HG02981 (cell line): ENCODE results near the gene C1R.
"Not testable (repeated sequence)": the region's sequence is repeated elsewhere in the genome, so short reads cannot be mapped to it uniquely, and the experiment has no call there.

Source experiments
- ATAC-seq: cut with Tn5 transposase; IDR thresholded peaks from one replicate; pipeline ENCODE4 v1.9.1; 2021; ENCODE audit warnings: mild to moderate bottlenecking, moderate library complexity; ENCODE audit not compliant: unreplicated experiment

C1R gene

DNA sequence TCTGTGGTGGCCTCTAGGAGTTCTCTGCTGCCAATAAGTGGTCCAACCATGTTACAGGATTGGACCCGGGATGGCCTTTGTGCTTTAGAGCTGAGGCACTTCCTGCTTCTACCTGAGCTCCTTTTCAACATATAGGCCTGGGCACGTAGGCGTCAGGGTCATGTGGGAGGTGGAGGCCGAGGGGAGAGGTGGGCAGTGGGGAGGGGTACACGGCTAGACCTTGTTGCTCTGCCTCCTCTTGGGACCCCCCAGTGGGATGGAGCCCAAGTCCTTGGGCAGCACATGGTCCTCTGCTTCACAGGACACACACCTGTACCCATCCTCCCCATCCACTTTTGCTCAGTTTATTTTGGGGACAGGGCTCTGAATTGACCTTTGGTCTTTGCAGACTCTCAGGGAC, 29.1 kb upstream of the C1R start:
- no peak for ATAC-seq

DNA sequence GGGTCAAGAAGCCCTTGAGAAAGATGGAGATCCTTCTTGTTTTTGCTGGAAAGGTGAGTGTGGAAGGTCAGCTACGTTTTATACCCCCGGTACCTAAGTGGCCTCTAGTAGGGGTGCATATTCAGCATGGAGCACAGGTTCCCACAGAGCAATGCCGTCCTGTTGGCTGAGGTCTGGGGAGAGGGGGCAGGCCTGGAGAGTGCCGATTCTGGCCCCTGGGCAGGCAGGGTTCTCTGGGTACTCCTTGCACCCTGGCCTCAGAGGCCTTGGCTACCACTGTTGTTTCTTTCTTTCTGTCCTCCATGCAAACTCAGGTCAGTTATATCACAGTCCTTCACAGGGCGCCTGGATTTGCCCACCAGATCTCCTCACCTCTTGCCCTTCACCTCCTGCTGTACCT, 27.9 kb upstream of the C1R start:
- no peak for ATAC-seq

DNA sequence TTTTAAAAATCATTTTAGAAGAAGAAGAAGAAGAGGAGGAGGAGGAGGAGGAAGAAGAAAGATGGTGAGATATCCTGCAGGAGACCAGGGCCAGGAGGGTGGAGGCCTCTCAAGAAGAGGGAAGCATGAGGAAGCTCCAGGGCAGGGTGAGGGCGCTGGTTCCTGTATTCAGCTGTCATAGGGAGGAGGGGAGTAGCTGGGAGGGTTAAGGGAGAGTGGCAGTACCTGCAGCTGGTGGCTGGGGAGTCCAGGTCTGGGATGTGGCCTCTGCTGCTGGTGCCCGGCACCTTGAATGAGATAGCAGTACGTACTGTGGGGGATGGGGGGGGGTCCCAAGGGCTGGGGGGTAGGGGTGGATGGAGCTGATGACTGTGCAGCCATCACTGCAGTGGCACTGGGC, 26.6 kb upstream of the C1R start:
- ATAC-seq, result no peak

DNA sequence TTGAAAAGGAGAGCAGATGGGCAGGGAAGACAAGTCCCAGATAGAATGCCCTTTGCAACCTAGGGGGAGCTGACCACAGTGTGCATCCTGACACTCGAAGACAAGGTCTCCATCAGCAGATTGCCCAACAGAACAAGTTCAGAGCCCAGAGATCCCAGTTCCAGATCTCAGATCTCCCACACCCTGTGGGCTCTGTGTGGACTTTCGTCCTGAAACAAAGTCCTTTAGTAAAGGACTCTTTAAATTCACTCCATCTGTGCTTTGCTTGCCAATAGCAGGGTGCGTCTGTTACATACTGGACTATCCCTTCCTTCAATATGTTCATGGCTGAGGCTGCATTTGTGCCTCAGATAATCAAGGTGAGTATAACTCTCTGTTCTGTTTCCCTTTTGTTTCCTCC, 25.4 kb upstream of the C1R start:
- no peak for ATAC-seq

DNA sequence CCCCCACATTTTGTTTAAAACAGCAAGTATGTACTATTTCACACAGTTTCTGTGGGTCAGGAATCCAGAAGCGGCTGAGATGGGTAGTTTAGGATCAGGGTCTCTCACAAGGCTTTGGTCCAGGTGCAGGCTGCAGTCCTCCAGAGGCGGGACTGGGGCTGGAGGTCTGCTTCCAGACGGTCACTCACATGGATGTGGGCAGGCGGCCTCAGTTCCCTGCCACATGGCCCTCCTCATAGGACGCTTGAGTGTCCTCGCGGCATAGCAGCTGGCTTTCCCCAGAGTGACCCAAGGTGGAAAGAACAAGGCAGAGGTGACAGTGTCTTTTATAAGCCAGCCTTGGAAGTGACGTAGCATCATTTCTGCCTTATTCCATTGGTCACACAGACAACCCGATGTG, 24.7 kb upstream of the C1R start:
- no peak for ATAC-seq

DNA sequence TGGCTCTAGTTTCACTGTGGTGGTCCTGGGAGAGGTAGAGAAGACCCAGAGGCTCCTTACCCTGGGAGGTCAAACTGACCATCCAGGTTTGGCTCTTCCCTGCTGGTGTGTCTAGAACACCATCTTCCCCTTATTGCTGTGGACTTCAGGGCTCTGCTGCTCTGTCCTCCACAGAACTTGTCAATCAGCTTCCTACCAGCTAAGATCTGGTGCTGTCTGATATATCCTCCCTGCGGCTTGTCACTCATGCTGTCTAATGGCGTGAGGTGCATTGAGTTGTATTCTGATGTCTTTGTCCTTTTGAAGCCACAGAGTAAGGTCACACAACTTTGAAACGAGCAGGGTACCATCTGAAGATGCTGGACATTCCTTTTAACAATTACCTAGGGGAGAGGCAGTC, 24.0 kb upstream of the C1R start:
- ATAC-seq, result no peak

DNA sequence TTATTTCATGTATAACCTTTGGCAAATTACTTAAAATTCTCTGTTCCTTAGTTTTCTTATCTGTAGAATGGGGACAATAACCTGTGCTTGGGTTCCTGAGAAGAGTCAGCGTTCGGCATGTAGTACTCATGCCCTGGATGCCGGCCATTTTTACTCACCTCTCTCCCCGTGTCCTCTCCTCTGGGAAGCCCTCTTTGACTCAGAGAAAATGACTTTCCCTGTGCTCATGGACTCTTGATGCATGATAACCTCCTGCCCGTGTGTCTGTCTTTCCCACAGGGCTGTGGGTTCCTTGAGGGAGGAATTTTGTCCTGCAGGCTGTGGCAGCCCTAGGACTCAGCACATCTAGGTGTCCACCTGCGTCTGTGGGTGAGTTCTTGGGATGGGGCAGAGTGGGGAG, 22.6 kb upstream of the C1R start:
- no peak for ATAC-seq

DNA sequence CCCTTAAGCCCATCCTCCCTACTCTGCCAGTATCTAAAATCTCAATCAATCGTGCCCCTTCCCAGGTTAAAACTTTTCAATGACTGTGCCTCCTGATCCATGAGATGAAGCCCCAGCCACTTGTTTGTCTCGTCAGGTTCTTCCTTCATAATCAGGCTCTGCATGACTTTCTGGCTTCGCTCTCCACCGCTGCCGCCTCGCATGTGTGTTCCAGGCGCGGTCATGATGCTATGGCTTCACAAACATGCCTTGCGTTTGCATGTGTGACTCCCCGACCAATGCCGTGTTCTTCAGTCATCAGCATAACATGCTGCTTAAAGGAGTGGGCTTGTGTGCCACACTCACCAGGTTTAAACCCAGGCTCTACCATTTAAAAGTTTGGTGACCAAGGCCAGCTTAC, 21.8 kb upstream of the C1R start:
- no peak for ATAC-seq

DNA sequence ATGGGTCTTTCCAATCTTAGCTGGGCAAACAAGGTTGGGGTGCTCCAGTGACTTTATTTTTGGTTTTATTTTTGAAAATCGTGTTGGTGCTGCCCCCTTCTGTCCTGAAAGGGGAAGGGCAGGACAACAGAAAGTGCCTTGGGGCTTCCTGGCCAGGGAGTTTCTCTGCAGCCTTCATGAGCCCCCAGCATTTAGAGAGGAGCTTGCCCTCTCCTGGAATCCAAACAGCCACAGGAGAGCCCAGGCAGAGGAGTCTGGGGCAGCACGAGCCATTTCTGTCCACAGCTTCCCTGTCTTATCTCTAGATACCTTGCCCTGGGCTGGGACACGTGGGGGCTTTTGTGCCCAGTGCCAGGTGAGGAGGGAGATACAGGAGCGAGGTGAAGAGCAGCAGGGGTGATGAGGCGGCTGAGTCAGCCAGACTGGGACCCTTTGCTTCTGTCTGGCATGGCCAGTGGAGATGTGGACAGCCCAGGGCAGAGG, 21.2 kb upstream of the C1R start:
- no peak for ATAC-seq

DNA sequence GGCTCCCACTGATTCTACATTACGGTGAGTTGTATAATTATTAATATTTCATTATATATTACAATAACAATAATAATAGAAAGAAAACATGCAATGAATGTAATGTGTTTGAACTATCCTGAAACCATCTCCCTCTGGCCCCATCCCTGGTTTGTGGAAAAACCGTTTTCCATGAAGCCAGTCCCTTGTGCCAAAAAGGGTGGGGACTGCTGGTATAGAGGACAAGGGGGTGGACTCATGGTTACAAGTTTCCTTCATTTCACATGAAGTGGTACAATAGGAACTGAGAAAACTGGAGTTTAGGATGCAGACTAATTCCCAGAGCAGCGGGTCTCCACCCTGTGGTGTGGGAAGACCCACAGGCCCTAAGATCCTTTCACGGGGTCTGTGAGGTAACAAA, 19.8 kb upstream of the C1R start:
- ATAC-seq, result no peak

DNA sequence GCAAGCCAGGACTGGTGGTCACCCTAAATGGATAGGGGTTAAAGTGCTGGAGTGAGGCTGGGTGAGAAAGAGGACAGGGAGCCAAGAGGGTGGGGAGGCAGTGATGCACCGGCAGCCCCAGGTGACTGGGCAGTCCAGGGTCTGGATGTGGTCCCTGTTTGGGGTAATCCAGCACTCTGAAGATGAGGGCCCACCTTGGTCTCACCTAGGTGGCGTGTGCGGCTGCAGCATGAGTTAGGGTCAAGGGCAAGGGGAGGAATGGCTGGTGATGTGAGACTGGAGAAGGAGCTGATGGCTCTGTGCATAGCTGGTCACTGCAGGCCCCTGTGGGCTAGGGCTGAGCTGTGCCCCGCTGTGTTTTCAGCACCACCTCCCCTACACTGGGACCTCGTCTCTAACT, 18.4 kb upstream of the C1R start:
- ATAC-seq, result no peak

DNA sequence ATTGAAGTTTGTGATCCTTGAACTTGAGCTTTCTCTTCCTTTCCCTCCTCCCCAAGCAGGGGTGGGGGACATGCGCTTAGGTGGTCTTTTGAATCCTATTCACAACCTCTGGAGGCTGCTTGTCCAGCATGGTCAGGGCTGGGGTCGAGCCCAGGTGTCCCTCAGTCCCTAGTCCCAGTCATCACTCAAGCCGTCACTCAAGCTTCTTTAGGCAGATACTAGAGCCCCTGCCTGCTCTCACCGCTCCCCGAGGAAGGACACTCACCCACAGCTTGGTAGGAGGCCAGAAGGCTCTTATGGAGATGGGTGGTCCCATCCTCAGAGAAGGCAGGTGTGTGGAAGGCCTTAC, 17.3 kb upstream of the C1R start:
- no peak for ATAC-seq

DNA sequence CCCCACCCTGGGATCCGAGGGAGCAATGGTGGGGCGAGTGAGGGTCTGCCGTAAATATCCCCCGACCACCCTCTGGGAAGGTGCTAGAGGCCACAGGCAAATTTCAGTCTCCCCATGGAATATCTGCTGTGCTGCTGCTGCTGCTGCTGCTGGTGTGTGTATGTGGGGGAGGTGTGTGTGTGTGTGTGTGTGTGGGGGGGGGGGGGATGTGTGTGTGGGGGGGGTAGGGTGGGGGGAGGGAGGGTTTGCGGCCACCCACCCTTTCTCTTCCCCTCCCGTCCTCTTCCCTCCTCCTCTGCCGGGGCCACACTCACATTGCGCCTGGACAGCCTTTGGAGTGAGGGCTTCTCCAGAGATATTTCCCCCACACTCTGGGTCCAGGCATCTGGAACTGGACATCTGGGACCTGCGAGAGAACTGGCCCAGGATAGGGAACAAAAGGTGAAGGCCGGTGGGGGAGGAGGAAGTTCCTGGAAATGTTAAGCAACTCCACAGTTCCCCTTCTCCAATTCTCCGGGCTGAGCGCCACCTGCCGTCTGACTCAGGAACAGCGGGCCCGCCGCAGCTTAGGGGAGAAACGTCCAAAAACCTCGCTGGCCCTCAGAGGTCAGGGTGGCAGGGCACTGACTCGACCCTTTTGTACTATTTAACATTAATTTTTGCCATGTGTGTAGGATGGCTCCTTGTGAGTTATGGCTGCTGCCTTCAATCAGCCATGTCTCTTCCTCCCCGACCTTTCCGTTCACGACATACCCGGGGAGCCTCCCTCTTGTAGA, 16.7 kb upstream of the C1R start, which contains the start of gene C1RL:
TSS of gene C1RL (minus strand) at position 419 of the 776 bp plus-strand sequence. CDS start at position 385, 34 bp downstream.
- peak; percentile 34 for ATAC-seq

DNA sequence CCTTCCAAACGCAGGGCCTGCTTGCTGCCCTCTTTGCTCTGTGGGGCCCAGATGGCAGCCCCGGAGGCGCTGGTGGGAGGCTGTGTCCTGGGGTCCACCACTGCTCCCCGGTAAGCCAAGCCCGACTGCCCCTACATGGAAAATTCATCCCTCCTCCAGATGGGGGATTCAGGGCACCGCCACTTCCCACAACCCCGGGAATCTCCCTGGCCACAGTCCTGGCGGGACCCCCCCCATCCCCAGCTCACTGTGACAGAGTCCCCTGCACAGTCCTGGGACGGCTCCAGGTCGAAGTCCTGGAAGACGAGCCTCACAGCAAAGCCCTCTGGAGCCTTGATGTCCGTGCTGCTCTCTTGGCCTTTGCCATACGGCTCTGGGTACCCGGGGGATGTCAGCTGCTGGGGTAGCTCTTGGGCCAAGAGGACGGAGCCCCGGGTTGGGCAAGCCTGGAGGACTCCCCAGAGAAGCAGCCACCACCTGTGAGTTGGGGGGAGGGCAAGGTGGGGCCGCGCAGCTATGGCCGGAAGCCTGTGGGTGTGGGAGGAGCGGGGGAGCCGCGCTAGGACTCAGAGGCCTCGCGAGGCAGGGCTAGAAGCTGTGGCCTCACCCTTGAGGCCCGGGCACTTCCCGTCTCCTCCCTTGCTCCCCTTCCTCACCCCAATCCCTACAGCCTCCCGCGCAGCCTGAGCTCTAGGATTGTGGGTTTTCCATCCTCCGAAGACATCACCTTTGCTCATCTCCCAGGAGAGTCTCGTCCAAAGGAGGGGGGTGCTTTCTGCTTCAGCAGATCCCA, 16.0 kb upstream of the C1R start:
- peak; percentile 87 for ATAC-seq

DNA sequence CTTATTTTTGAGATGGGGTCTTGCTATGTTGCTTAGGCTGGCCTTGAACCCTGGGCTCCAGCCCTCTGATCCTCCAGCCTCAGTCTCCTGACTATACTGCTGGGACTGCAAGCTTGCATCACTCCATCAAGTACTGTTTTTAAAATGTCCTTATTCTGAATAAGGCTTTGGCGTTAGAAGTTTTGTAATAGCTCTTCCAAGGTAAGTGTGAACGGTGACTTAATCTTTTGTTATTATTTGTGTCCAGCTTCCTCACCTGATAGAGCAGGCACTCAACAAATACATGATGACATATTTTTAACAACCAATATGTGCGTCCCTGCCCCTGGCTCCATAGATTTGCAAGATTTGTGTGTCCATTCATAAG, 15.4 kb upstream of the C1R start:
- ATAC-seq, result no peak

DNA sequence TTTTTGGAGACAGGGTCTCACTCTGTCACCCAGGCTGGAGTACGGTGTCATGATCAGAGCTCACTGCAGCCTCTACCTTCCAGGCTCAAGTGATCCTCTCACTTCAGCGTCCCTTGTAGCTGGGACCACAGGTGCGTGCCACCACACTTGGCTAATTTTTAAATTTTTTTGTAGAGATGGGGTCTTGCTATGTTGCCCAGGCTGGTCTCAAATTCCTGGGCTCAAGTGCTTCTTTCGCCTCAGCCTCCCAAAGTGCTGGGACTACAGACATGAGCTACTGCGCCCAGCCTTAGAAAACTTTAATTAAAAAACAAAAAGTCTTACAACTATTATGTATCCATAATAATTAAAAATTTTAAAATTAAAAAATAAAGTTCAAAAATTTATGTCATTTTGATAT, 14.9 kb upstream of the C1R start:
- ATAC-seq, result not testable (repeated sequence)

DNA sequence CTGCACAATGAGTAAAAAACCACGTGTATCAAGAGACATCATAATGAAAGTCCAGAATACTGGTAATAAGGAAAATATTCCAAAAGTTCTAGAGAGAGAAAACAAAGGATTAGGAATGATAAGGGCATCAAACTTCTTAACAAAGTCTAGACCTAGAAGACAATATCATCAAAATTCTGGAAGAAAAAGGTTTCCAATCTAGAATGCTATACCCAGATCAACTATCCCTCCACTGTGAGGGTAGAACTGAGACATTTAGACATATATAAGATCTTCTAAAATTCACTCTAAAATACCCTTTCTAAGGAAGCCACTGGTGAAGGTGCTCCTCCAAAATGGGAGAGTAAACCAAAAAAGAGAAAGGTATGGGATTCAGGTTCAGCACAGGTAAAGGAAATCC, 13.8 kb upstream of the C1R start:
- ATAC-seq, result no peak

DNA sequence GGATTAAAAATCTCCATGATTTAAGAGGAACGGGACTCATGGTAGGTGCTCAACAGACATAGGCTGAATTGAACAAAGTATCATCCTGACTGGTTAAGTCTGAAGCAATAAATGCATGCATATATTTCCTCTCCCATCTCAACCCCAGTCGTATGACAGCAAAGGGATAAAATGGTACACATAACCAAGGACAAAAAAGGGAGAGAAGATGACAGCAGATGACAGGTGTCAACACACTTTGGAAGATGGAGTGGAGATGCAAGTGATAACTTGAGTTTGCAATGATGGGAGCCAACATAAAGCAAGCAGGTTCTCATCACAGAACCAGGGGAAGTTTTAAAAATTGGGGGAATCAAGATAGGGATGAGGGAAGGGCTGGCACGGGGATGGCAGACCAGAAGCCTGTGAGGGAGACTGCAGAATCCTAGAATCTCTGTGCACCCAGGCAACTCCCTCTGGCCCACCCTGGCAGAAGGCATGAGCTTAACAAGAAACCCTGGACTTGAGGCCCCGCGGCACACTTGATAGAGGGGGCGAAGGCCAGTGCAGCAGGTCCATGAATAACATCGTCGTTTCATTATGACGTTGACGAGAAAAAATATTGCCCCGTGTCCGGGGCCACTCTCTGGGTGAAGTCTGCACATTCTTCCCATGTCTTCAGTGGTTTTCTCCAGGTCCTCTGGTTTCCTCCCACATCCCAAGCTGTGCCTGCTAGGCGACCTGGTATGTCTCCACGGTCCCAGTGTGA, 11.8 kb upstream of the C1R start:
- ATAC-seq, result no peak

DNA sequence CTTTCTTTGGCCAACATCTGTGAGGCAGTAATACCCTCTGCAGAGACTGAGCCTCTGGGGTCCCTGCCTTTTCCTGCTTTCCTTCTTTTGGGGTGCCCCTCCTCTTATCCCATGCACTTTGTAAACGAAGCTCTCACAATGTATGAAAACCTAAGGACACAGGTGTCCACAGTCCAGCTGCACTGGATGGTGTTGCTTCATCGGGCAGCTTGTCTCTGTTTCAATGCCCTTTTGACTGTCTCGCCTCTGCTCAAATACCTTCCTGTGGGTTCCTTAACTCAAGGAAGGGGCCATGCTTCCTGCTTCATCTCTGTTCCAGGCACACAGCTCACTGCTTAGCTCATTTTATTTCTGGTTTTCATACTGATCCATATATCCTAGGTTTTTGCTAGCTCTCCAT, 10.3 kb upstream of the C1R start:
- ATAC-seq, result no peak

DNA sequence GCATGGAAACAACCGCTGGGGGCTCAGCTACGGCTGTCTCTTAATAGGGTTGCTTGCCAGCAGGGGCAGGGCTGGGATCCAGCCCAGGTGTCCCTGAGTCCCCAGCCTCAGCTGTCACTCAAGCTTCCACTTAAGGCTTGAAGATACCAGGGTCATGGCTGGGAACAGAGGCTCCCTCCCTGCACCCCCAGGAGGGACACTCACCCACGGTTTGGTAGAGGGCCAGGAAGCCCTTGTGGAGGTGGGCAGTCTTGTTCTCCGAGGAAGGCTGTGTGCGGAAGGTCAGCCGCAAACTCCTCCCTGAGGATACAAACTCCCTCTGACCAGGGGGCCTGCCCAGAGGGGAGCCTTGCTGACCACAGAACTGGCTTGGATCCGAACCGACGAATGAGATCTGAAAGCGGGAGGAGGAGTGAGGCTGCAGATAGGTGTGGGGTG, 9.5 kb upstream of the C1R start:
- ATAC-seq, result no peak

DNA sequence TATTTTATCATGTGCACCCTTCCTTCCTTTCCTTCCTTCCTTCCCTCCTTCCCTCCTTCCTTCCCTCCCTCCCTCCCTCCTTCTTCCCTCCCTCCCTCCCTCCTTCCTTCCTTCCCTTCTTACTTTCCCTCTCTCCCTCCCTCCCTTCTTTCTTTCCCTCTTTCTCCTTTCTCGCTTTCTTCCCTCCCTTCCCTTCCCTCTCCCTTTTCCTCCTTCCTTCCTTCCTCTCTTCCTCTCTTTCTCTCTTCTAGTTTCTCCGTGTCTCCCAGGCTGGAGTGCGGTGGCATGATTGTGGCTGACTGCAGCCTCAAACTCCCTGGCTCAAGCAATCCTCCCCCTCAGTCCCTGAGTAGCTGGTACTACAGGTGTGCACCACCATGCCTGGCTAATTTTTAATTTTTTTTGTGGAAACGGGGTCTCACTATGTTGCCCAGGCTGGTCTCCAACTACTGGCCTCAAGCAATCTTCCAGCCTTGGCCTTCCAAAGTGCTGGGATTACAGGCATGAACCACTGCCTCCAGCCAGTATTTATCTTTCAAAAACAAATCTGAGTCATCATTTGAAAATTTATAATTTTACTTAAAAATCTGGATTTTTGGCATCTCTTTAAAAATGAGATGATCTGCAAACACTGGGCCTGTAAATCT, 8.9 kb upstream of the C1R start:
- no peak for ATAC-seq
